Uterus (tissue), 4 donors: ENCODE data around the gene RPS6KL1. TPM values are rescaled to one million over a fixed set of nuclear protein-coding genes. Genes with fewer than 3 reads are reported as not detected.
"Not testable (repeated sequence)": the region's sequence is repeated elsewhere in the genome, so short reads cannot be mapped to it uniquely, and the experiment has no call there.

Experiments used
- DNase-seq, 2 donors: peaks; one replicate each; pipeline ENCODE4 v3.0.0-alpha.2; 2019 to 2020
- H3K27ac ChIP-seq, 2 donors: fragments of 200-600 bp; sonication (generic); 1 replicate in 1 of 2; 2 replicates in 1 of 2; pipeline ENCODE4 v1.5.1; 2016 to 2018
- H3K27me3 ChIP-seq, 2 donors: fragments of 200-600 bp; sonication (generic); one replicate each; pipeline ENCODE4 v1.5.1; 2018 to 2019; ENCODE audit warnings: control low read depth in 1 of 2
- H3K36me3 ChIP-seq, 2 donors: fragments of 200-600 bp; sonication (generic); one replicate each; pipeline ENCODE4 v1.5.1; 2019; ENCODE audit warnings: control low read depth in 1 of 2
- H3K4me1 ChIP-seq, 2 donors: fragments of 200-600 bp; sonication (generic); one replicate each; pipeline ENCODE4 v1.5.1; 2018 to 2019; ENCODE audit warnings: control low read depth in 1 of 2
- H3K4me3 ChIP-seq, 2 donors: fragments of 200-600 bp; sonication (generic); 1 replicate in 1 of 2; 2 replicates in 1 of 2; pipeline ENCODE4 v1.5.1; 2018 to 2019; ENCODE audit warnings: mild to moderate bottlenecking in 1 of 2
- H3K9me3 ChIP-seq, 2 donors: fragments of 200-600 bp; sonication (generic); one replicate each; pipeline ENCODE4 v1.5.1; 2019; ENCODE audit warnings: control low read depth in 1 of 2
- POLR2A ChIP-seq, 2 donors: fragments of 450-650 bp; IDR thresholded peaks; one replicate each; pipeline ENCODE4 v1.6.1; 2016; ENCODE audit warnings: antibody characterized with exemption in 2 of 2, mild to moderate bottlenecking in 1 of 2, moderate library complexity in 1 of 2
- intact Hi-C: fragments of 100-400 bp; cut with DNase I; formaldehyde crosslinking; loops from one replicate; pipeline ENCODE4 v1.15.1; 2023; ENCODE audit warnings: low total_unique reads
- total RNA-seq, 4 donors: library from RNA; depleted of rRNA in 3 of 4; stranded (reverse); fragments of >200 nt in 3 of 4; gene quantifications; one replicate each; pipeline versions ENCODE4 v1.1.0 to v1.2.4, GENCODE V29; 2014 to 2023
- TF ChIP-seq, protein P1 (sequence below), 4 experiments: fragments of 200-600 bp in 2 of 4; fragments of 450-650 bp in 2 of 4; sonication (generic) in 2 of 4; IDR thresholded peaks; one replicate each; pipeline ENCODE4 v1.5.1; 2016 to 2019; ENCODE audit warnings: antibody characterized with exemption in 4 of 4, mild to moderate bottlenecking in 2 of 4, moderate library complexity in 1 of 4
- donor health status: DM: yes; HTN: yes; CAD: no.

The RPS6KL1 gene
- total RNA-seq, 4 donors from 2014 or later = 0.26 to 11.1 (median 3.0) TPM; not detected in 1

DNA sequence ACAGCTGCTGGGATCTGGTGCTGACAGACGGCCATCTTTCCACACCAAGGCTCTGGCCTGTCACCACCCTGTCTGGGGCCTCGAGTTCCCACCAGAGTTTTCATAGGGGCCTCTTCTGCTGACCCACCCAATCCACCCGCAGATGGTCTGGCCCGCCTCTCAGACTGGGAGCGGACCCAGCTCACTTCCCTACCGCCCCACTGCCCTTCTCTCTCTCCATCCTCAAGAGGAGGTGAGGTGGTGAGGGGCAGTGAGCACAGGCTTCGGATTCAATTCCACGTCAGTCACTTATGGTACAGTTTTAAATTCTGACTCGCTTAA is 12.3 kb upstream of the RPS6KL1 start:
- no peaks in the 10 kb centered on the region for H3K9me3 ChIP-seq
- H3K27ac ChIP-seq = no peak overlapping the region
- TF ChIP-seq, protein P1, sequence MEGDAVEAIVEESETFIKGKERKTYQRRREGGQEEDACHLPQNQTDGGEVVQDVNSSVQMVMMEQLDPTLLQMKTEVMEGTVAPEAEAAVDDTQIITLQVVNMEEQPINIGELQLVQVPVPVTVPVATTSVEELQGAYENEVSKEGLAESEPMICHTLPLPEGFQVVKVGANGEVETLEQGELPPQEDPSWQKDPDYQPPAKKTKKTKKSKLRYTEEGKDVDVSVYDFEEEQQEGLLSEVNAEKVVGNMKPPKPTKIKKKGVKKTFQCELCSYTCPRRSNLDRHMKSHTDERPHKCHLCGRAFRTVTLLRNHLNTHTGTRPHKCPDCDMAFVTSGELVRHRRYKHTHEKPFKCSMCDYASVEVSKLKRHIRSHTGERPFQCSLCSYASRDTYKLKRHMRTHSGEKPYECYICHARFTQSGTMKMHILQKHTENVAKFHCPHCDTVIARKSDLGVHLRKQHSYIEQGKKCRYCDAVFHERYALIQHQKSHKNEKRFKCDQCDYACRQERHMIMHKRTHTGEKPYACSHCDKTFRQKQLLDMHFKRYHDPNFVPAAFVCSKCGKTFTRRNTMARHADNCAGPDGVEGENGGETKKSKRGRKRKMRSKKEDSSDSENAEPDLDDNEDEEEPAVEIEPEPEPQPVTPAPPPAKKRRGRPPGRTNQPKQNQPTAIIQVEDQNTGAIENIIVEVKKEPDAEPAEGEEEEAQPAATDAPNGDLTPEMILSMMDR (IDR thresholded peaks at IDR 0.05) = no peak
- no peak overlapping the region for H3K4me3 ChIP-seq
- no peaks in the 10 kb centered on the region for H3K27me3 ChIP-seq
- intact Hi-C loops = no loop called here
- no peaks in the 10 kb centered on the region for H3K36me3 ChIP-seq
- peaks cover 0 to 8% of the 10 kb centered on the region in 2 donors for H3K4me1 ChIP-seq
- no peak for DNase-seq

- no peaks in the 10 kb centered on the region for H3K36me3 ChIP-seq
These were observed 11.7 kb upstream of the RPS6KL1 start for GRCh38 chr14:74934476-74935359.

DNA sequence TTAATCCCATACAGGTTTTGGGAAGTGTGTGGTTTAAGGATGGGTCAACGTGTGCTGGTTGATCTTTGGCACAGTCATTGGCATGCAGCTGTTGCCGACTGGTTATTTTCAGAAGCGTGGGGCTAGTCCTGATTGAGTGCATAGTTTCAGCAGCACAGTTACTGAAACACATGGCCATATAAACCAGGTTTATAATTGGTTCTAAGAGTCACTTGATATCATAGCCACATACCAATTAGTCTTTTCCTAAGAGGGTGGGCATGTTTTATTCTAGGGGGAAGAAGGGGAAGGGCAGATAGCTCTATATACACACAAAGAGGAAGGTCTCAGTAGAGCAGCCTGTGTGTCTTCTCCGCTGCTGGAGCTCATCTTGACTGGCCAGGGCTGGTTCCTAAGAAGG is 11.0 kb upstream of the RPS6KL1 start:
- Histone ChIP-seq H3K4me1 (no peaks in the 10 kb centered on the region), H3K27ac (no peak overlapping the region), H3K9me3 (no peaks in the 10 kb centered on the region), H3K4me3 (no peak overlapping the region), H3K27me3 (no peaks in the 10 kb centered on the region), H3K36me3 (no peaks in the 10 kb centered on the region)
- intact Hi-C loops = no loop called here
- no peak for TF ChIP-seq POLR2A (IDR thresholded peaks at IDR 0.05)
- TF ChIP-seq, protein P1 (IDR thresholded peaks at IDR 0.05) = no peak
- no peak for DNase-seq

More at GRCh38 chr14:74934476-74935359, 11.7 kb upstream of the RPS6KL1 start:
- H3K4me1 ChIP-seq = peaks cover 0 to 2% of the 10 kb centered on the region in 2 donors
- no peaks in the 10 kb centered on the region for H3K27me3 ChIP-seq
- H3K9me3 ChIP-seq = no peaks in the 10 kb centered on the region
- TF ChIP-seq, protein P1 (IDR thresholded peaks at IDR 0.05) = no peak
- no peak for TF ChIP-seq POLR2A (IDR thresholded peaks at IDR 0.05)
- no peak overlapping the region for H3K4me3 ChIP-seq
- no peak for DNase-seq
- H3K27ac ChIP-seq = peak overlapping the region in 1 of 2 donors; percentile 20
- intact Hi-C loops = no loop called here

DNA sequence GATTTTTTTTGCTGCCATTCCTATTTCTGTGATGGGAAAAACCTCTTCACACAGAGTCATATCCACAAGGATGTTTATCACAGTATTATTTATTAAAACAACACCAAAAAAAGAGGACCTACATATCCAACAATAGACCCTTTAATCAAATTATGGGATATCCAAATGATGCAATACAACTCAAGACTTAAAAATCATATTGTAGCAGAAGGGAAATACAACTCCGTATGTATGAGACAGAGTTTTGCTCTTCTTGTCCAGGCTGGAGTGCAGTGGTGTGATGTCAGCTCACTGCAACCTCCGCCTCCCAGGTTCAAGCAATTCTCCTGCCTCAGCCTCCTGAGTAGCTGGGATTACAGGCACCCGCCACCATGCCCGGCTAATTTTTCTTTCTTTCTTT is 9.9 kb upstream of the RPS6KL1 start:
- peak overlapping the region in 1 of 2 donors; percentile 43 for H3K27ac ChIP-seq
- H3K9me3 ChIP-seq, H3K27me3 ChIP-seq, H3K4me1 ChIP-seq, DNase-seq, H3K4me3 ChIP-seq, H3K36me3 ChIP-seq, intact Hi-C loops: not testable (repeated sequence)

- Histone ChIP-seq H3K27ac (peak overlapping the region; percentile 12 to 43), H3K4me3 (no peak overlapping the region), H3K27me3 (no peaks in the 10 kb centered on the region), H3K36me3 (no peaks in the 10 kb centered on the region), H3K4me1 (no peaks in the 10 kb centered on the region), H3K9me3 (no peaks in the 10 kb centered on the region)
- intact Hi-C loops = no loop called here
- peak in 1 of 2 donors; percentile 20 for DNase-seq
- TF ChIP-seq, protein P1 (IDR thresholded peaks at IDR 0.05) = no peak
- no peak for TF ChIP-seq POLR2A (IDR thresholded peaks at IDR 0.05)
These were observed 9.4 kb upstream of the RPS6KL1 start for GRCh38 chr14:74932401-74932901.

DNA sequence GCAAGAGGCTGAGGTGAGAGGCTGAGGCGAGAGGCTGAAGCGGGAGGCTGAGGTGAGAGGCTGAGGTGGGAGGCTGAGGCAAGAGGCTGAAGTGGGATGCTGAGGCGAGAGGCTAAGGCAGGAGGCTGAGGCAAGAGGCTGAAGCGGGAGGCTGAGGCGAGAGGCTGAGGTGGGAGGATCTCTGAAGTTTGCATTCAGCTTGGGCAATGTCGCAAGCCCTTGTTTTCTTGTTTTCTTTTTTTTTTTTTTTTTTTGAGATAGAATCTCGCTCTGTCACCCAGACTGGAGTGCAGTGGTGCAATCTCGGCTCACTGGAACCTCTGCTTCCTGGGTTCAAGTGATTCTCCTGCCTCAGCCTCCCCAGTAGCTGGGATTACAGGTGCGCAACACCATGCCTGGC is 8.7 kb upstream of the RPS6KL1 start:
- H3K4me1 ChIP-seq, H3K9me3 ChIP-seq, intact Hi-C loops, H3K4me3 ChIP-seq, H3K36me3 ChIP-seq, DNase-seq, H3K27ac ChIP-seq, H3K27me3 ChIP-seq: not testable (repeated sequence)
